HUES6 (cell line): ENCODE measurements around the gene CLDN4.
"Not testable (repeated sequence)": the region's sequence is repeated elsewhere in the genome, so short reads cannot be mapped to it uniquely, and the experiment has no call there.

Experiments
- H3K27ac ChIP-seq: 2 replicates; pipeline ENCODE4 v1.7.0; 2013; ENCODE audit warnings: low read depth, mild to moderate bottlenecking, low read length, inconsistent platforms
- H3K27me3 ChIP-seq: 2 replicates; pipeline ENCODE4 v1.6.1; 2013; ENCODE audit warnings: low read length; ENCODE audit not compliant: control insufficient read depth, insufficient read depth
- H3K36me3 ChIP-seq: 2 replicates; pipeline ENCODE4 v1.6.1; 2013; ENCODE audit warnings: low read length; ENCODE audit not compliant: control insufficient read depth, insufficient read depth
- H3K4me1 ChIP-seq: 2 replicates; pipeline ENCODE4 v1.6.1; 2013; ENCODE audit warnings: low read length; ENCODE audit not compliant: control insufficient read depth, insufficient read depth
- H3K4me3 ChIP-seq: 2 replicates; pipeline ENCODE4 v1.5.1; 2013; ENCODE audit warnings: low read depth, low read length
- H3K9ac ChIP-seq: one replicate; pipeline ENCODE4 v1.6.1; 2013; ENCODE audit warnings: mild to moderate bottlenecking, low read length
- H3K9me3 ChIP-seq: 2 replicates; pipeline ENCODE4 v1.6.1; 2013; ENCODE audit warnings: low read depth, low read length; ENCODE audit not compliant: control insufficient read depth, insufficient read depth

The CLDN4 gene

DNA sequence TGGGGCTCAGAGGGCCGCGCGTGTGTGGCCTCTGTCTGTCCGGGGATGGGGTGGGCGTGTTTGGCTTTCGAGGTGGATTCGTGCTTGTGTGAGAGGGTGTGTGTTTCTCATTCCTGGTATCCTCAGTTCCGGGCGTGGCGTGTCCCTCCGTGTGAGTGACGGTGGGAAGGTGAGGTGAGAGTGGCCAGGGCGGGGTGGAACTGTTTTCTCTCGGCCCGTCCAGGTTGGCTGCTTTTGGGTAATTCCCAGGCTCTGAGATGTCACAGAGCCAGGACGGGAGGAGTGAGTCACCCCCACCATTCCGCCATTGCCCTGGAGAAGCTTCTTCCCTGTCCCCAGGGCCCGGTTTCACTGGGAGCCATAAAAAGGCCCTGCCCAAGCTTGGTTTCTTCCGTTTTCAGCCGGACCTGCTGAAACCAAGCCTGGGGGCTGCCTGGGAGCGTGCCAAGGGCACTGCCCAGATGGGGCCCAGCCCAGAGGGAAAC lies 21.3 kb upstream of the CLDN4 start:
- Histone ChIP-seq H3K27ac (no peak overlapping the region), H3K9me3 (no peaks in the 10 kb centered on the region), H3K36me3 (no peaks in the 10 kb centered on the region), H3K27me3 (no peaks in the 10 kb centered on the region), H3K9ac (no peak overlapping the region), H3K4me1 (0 out of 2 replicates have a peak, but pooled peaks cover 3% of the 10 kb centered on the region), H3K4me3 (no peak overlapping the region)

DNA sequence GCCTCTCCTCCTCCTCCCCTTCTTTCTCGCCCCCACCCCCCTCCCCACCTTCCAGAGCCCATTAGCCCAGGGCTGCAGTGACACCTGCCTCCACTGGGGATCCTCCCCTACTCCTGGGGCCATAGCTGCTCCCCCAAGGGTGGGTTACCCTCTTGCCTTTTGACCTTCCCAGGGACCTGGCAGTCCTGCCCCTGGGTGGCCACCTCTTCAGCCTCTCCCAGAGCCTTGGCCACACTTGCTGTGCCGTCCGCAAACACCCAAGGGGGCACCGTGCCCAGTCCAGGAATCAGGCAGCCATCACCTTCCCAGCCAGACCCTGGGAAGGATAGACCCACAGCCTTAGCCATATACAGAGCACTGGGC lies 19.8 kb upstream of the CLDN4 start:
- no peak overlapping the region for H3K27ac ChIP-seq
- H3K27me3 ChIP-seq, result no peaks in the 10 kb centered on the region
- H3K9ac ChIP-seq, result no peak overlapping the region
- H3K4me3 ChIP-seq, result no peak overlapping the region
- no peaks in the 10 kb centered on the region for H3K9me3 ChIP-seq
- H3K36me3 ChIP-seq, result no peaks in the 10 kb centered on the region
- 0 out of 2 replicates have a peak, but pooled peaks cover 3% of the 10 kb centered on the region for H3K4me1 ChIP-seq

DNA sequence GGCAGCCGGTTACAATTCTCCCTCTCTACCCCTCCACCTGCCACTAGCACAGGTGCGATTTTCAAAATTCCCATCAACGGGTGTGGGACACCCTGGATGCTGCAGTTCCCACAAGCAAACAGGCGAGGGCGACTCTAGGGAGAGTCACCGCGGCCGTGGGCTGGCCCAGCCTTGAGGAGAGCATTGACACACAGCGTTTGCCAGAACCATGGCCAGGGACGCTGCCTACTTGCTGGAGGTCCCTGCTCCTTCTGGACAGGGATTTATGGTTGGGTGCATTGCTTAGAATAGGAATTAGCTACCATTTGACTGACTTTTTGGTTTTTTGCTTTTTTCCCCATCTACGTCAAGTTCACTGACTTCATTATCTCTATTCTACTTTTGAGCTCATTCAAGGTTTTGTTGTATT lies 19.0 kb upstream of the CLDN4 start:
- Histone ChIP-seq H3K4me1 (0 out of 2 replicates have a peak, but pooled peaks cover 3% of the 10 kb centered on the region), H3K27ac (no peak overlapping the region), H3K9me3 (no peaks in the 10 kb centered on the region), H3K36me3 (no peaks in the 10 kb centered on the region), H3K4me3 (no peak overlapping the region), H3K27me3 (no peaks in the 10 kb centered on the region), H3K9ac (no peak overlapping the region)

DNA sequence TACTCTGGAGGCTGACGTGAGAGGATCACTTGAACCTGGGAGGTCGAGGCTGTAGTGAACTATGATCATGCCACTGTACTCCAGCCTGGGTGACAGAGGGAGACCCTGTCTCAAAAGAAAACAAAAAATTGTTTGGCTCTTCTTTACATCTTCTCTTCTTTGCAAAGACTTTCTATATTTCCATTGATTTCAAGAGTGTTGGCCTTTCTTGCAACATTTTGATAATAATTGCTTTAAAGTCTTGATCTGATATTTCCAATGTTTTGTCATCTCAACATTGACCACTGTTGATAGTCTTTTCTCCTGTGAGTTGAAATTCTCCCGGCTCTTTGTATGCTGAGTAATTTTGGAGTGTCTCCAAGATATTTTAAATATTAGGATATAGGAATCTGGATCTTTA lies 17.8 kb upstream of the CLDN4 start:
- Histone ChIP-seq H3K36me3 (no peaks in the 10 kb centered on the region), H3K27me3 (no peaks in the 10 kb centered on the region), H3K9ac (no peak overlapping the region), H3K4me1 (0 out of 2 replicates have a peak, but pooled peaks cover 3% of the 10 kb centered on the region), H3K4me3 (no peak overlapping the region), H3K9me3 (no peaks in the 10 kb centered on the region), H3K27ac (no peak overlapping the region)

DNA sequence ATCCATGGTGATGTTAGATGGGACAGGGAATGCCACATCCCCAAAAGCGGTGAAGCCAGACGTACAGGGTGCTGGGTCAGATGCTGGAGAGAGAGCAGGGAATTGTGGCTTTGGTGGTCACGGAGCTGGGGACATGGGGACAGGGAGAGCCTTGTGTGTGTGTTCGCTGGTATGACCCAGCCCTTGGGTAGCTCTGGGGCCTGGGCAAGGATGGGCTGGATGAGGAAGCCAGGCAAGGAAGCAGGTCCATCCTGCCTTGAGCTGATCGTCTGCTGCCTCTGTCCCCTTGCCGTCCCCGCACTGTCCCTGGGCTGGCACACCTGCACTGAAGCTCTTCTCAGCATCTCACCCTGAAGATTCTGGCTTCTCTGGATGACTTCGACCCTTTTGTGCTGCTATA lies 15.4 kb upstream of the CLDN4 start:
- no peak overlapping the region for H3K4me3 ChIP-seq
- H3K9ac ChIP-seq, result no peak overlapping the region
- H3K27ac ChIP-seq, result no peak overlapping the region
- peaks cover 6% of the 10 kb centered on the region; the same call in 1 of the 2 replicates for H3K4me1 ChIP-seq
- no peaks in the 10 kb centered on the region for H3K36me3 ChIP-seq
- no peaks in the 10 kb centered on the region for H3K27me3 ChIP-seq
- no peaks in the 10 kb centered on the region for H3K9me3 ChIP-seq

DNA sequence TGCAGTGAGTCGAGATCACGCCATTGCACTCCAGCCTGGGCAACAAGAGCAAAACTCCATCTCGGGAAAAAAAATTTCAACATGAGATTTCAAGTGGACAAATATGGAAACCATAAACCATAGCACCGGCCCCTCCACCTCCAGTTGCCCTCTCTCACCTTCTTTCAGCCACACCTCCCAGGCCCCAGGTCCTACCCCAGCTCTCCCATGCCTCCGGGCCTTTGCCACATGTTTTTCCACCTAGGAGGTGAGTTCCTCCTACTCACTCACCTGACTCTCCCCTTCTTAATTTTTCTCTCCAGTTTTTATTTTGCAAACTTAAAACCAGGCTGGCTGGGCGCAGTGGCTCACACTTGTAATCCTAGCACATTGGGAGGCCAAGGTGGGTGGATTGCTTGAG lies 13.7 kb upstream of the CLDN4 start:
- H3K9me3 ChIP-seq, result no peaks in the 10 kb centered on the region
- H3K36me3 ChIP-seq, result no peaks in the 10 kb centered on the region
- H3K9ac ChIP-seq, result no peak overlapping the region
- H3K4me3 ChIP-seq, result no peak overlapping the region
- H3K4me1 ChIP-seq, result peaks cover 4% of the 10 kb centered on the region; the same call in 1 of the 2 replicates
- H3K27ac ChIP-seq, result no peak overlapping the region
- H3K27me3 ChIP-seq, result no peaks in the 10 kb centered on the region

DNA sequence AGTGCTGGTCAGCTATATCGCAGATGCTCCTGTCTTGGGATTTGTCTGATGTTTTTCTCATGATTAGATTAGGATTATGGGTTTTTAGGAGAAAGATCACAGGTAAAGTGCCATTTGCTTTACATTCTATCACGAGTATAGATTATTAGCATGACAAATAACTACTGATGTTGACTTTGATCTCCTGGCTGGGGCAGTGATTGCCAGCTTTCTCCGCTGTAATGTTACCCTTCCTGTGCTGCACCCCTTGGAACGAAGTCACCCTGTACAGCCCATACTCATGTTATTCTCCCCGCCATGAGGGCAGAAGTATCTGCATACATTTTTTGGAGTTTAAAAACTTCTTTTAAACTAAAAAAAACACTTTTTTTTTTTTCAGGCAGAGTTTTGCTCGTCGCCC lies 10.8 kb upstream of the CLDN4 start:
- no peak overlapping the region for H3K27ac ChIP-seq
- no peak overlapping the region for H3K4me3 ChIP-seq
- peaks cover 14% of the 10 kb centered on the region for H3K4me1 ChIP-seq
- H3K9me3 ChIP-seq, result no peaks in the 10 kb centered on the region
- no peaks in the 10 kb centered on the region for H3K27me3 ChIP-seq
- no peak overlapping the region for H3K9ac ChIP-seq
- no peaks in the 10 kb centered on the region for H3K36me3 ChIP-seq

DNA sequence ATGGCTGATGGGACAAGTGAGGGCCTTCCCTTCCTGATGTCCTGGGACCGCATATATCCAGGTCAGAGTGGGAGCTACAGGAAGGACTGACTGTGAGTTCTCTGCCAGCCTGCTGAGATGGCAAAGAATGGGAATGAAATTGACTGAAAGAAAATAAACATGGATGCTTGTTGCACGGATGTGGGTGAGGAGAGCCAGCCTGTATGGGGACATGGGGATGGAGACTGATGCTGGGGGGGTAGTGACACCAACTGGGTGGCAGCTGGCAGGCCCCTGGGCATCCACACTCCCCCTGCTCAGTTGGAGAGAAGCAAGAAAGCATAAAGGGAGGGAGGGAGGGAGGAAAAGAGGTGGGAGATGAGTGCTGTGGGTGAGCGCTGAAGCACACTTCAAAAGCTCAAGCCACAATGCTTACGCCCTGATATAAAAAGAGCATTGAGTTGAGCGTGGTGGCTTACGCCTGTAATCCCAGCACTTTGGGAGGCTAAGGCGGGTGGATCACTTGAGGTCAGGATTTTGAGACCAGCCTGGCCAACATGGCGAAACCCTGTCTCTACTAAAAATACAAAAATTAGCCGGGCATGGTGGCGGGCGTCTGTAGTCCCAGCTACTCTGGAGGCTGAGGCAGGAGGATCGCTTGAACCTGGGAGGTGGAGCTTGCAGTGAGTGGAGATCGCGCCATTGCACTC lies 9.1 kb upstream of the CLDN4 start:
- H3K27ac ChIP-seq, H3K9ac ChIP-seq, H3K4me3 ChIP-seq, H3K27me3 ChIP-seq, H3K9me3 ChIP-seq, H3K36me3 ChIP-seq: not testable (repeated sequence)
- H3K4me1 ChIP-seq, result peaks cover 14% of the 10 kb centered on the region

DNA sequence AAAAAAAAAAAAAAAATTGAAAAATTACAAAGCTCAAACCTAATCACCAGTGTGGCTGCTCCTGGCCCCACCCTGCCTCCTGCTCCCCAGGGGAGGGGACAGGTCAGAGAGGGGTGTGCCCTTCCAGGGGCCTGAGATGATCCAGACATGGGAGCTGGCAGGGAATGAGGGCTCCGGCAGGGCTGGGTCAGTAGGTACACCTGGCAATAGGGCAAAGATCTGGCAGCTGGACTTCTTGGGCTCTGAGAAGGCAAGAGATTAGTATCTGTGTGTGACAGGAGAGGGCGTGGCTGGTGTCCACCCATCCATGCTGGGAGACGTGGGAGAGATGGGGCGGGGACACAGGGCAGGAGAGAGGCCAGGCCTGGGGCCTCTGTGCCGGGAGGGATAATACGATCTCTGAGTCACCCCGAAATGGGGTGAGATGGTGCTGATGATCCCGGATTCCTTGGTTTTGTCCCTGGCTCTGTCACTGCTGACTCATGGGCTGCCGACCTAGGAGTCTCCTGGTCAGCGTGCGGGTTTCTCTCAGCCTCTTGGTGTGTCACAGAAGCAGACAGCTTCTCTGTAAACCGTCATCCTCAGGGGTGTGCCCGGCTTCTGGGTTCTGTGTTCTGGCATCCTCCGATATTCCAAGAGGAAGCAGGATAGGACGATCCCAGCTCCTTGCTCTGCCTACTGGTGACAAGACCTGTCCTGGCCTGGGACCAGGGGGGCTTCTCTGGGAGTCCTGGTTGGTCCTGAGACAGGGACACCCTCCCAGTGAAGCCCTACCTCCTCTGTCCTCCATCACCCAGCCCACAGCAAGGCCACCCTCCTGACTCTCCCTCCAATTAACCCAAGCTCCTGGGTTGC lies 8.2 kb upstream of the CLDN4 start:
- H3K36me3 ChIP-seq, result no peaks in the 10 kb centered on the region
- H3K4me3 ChIP-seq, result no peak overlapping the region
- H3K27me3 ChIP-seq, result no peaks in the 10 kb centered on the region
- peaks cover 19% of the 10 kb centered on the region for H3K4me1 ChIP-seq
- no peak overlapping the region for H3K9ac ChIP-seq
- H3K27ac ChIP-seq, result no peak overlapping the region
- H3K9me3 ChIP-seq, result no peaks in the 10 kb centered on the region

DNA sequence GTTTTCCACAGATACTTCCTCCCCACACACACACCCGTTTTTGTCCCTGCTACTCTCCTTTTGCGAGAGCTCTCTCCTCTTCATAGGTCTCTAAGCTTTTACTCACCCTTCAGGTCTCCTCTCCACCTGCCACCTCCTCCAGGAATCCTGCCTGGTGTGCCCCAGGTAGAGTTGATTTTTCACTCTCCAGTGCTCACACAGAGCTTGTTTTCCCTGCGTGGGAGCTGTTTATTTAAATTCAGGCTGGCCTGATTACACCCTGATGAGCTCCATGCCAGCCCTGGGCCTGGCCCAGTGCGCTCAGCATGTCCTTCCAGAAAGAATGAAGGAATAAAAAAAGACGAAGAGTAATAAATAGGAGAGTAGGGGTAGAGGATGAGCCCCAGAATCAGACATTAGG lies 7.5 kb upstream of the CLDN4 start:
- H3K27me3 ChIP-seq, result no peaks in the 10 kb centered on the region
- H3K9ac ChIP-seq, result no peak overlapping the region
- H3K4me1 ChIP-seq, result peaks cover 25% of the 10 kb centered on the region
- no peaks in the 10 kb centered on the region for H3K36me3 ChIP-seq
- no peaks in the 10 kb centered on the region for H3K9me3 ChIP-seq
- no peak overlapping the region for H3K4me3 ChIP-seq
- no peak overlapping the region for H3K27ac ChIP-seq

DNA sequence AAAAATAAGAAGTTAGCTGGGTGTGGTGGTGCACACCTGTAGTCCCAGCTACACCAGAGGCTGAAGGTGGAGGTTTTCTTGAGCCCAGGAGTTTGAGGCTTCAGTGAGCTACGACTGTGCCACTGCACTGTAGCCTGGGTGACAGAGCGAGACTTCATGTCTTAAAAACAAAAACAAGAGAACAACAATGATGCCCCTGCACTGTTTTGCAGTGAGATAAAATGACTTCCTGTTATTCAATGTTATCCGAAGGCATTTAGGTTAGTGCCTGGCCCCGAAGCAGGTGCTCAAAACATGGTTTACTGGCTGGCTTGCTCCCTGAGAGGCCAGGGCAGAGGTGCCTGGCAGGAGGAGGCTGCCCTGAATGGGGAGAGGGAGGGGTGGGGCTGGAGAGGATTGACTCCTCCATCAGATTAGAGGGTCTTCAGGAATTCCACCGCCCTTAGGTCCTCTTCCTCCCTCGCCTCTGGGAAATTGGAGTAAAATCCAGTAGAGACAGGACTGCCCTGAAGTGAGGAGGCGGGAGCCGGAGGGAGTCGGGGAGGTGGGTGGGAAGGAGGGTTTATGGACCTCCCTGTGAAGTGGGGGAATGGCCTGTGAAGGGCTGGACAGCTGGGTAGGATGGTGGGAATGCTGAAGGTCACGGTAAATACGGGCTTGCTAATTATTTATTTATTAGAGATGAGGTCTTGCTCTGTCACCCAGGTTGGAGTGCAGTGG lies 6.8 kb upstream of the CLDN4 start:
- no peaks in the 10 kb centered on the region for H3K27me3 ChIP-seq
- H3K4me1 ChIP-seq, result peaks cover 29% of the 10 kb centered on the region
- H3K9me3 ChIP-seq, result no peaks in the 10 kb centered on the region

More for the DNA sequence above, 6.8 kb upstream of the CLDN4 start:
- Histone ChIP-seq H3K9ac (no peak overlapping the region), H3K27ac (no peak overlapping the region), H3K36me3 (no peaks in the 10 kb centered on the region), H3K4me3 (no peak overlapping the region)
